WTC11 (cell line): Measurements from ENCODE around the gene VASH1. TPM values are rescaled to one million over a fixed set of nuclear protein-coding genes. Genes with fewer than 3 reads are reported as not detected.

Experiments used
- ATAC-seq: fragments of 200-7000 bp; cut with Tn5 transposase; 2 replicates; pipeline ENCODE4 v1.10.0; 2021; ENCODE audit warnings: mild to moderate bottlenecking, moderate library complexity
- CTCF ChIA-PET: fragments of 300-600 bp; sonication (Branson Sonifier 250); formaldehyde crosslinking; loops from one replicate; lab custom pipeline; 2021; ENCODE audit warnings: antibody characterized with exemption; lab: Charles Lee
- POLR2A ChIA-PET: fragments of 350-600 bp; sonication (Branson Sonifier 250); formaldehyde crosslinking; loops from one replicate; lab custom pipeline; 2021; ENCODE audit warnings: antibody characterized with exemption; lab: Charles Lee
- DNase-seq: peaks from one replicate; pipeline ENCODE4 v3.0.0; 2021; ENCODE audit warnings: low spot score
- H3K27ac Mint-ChIP-seq: 2 replicates; pipeline ENCODE4 v1.8.0; 2021; ENCODE audit warnings: mixed read lengths
- H3K27me3 Mint-ChIP-seq: 2 replicates; pipeline ENCODE4 v1.8.0; 2021; ENCODE audit warnings: low read depth, mild to moderate bottlenecking, moderate library complexity, mixed read lengths
- H3K36me3 Mint-ChIP-seq: 2 replicates; pipeline ENCODE4 v1.8.0; 2021; ENCODE audit warnings: mixed read lengths
- H3K4me1 Mint-ChIP-seq: 2 replicates; pipeline ENCODE4 v1.8.0; 2022; ENCODE audit warnings: mixed read lengths
- H3K4me3 Mint-ChIP-seq: 2 replicates; pipeline ENCODE4 v1.8.0; 2021; ENCODE audit warnings: mild to moderate bottlenecking, moderate library complexity, mixed read lengths
- H3K9me3 Mint-ChIP-seq: 2 replicates; pipeline ENCODE4 v1.8.0; 2021; ENCODE audit warnings: mixed read lengths
- AR ChIP-seq: fragments of 250-450 bp; sonication (Bioruptor Pico); IDR thresholded peaks from 2 replicates; pipeline ENCODE4 v1.9.0; 2021; ENCODE audit warnings: mild to moderate bottlenecking
- CDX4 ChIP-seq: fragments of 250-450 bp; sonication (Bioruptor Pico); IDR thresholded peaks from 2 replicates; pipeline ENCODE4 v1.9.0; 2021; ENCODE audit warnings: moderate library complexity, mild to moderate bottlenecking, inconsistent platforms, borderline replicate concordance
- E2F1 ChIP-seq: sonication (generic); formaldehyde crosslinking; IDR thresholded peaks from 2 replicates; pipeline ENCODE4 v1.8.0; 2022; ENCODE audit warnings: mild to moderate bottlenecking, missing genetic modification reagents
- E2F4 ChIP-seq: sonication (generic); formaldehyde crosslinking; IDR thresholded peaks from 2 replicates; pipeline ENCODE4 v1.8.1; 2022; ENCODE audit warnings: low read depth, mild to moderate bottlenecking, moderate library complexity, missing genetic modification reagents, borderline replicate concordance
- FOXP1 ChIP-seq: sonication (generic); formaldehyde crosslinking; IDR thresholded peaks from 2 replicates; pipeline ENCODE4 v1.8.0; 2022; ENCODE audit warnings: missing genetic modification reagents, mild to moderate bottlenecking, moderate library complexity, borderline replicate concordance
- GABPB1 ChIP-seq: sonication (generic); formaldehyde crosslinking; IDR thresholded peaks from 2 replicates; pipeline ENCODE4 v1.8.1; 2023; ENCODE audit warnings: mild to moderate bottlenecking, missing genetic modification reagents
- IRF2 ChIP-seq: sonication (generic); formaldehyde crosslinking; IDR thresholded peaks from 2 replicates; pipeline ENCODE4 v1.8.0; 2022; ENCODE audit warnings: low read depth, missing genetic modification reagents, borderline replicate concordance
- JUN ChIP-seq: sonication (generic); formaldehyde crosslinking; IDR thresholded peaks from 2 replicates; pipeline ENCODE4 v1.8.0; 2023; ENCODE audit warnings: mild to moderate bottlenecking, missing genetic modification reagents
- MAX ChIP-seq: sonication (generic); formaldehyde crosslinking; IDR thresholded peaks from 2 replicates; pipeline ENCODE4 v1.8.0; 2022; ENCODE audit warnings: mild to moderate bottlenecking, missing genetic modification reagents
- MLX ChIP-seq: sonication (generic); formaldehyde crosslinking; IDR thresholded peaks from 2 replicates; pipeline ENCODE4 v1.8.1; 2023; ENCODE audit warnings: mild to moderate bottlenecking, missing genetic modification reagents, moderate library complexity
- MYBL2 ChIP-seq: sonication (generic); formaldehyde crosslinking; IDR thresholded peaks from 2 replicates; pipeline ENCODE4 v1.8.1; 2023; ENCODE audit warnings: mild to moderate bottlenecking, moderate library complexity, missing genetic modification reagents
- PRDM15 ChIP-seq: sonication (generic); formaldehyde crosslinking; IDR thresholded peaks from 2 replicates; pipeline ENCODE4 v1.8.0; 2022; ENCODE audit warnings: missing genetic modification reagents
- RELA ChIP-seq: sonication (generic); formaldehyde crosslinking; IDR thresholded peaks from 2 replicates; pipeline ENCODE4 v1.8.1; 2022; ENCODE audit warnings: missing genetic modification reagents, mild to moderate bottlenecking, borderline replicate concordance
- SMAD3 ChIP-seq: sonication (generic); formaldehyde crosslinking; IDR thresholded peaks from 2 replicates; pipeline ENCODE4 v1.8.0; 2022; ENCODE audit warnings: missing genetic modification reagents, mild to moderate bottlenecking, borderline replicate concordance
- SOX15 ChIP-seq: fragments of 250-450 bp; sonication (Bioruptor Pico); IDR thresholded peaks from 2 replicates; pipeline ENCODE4 v1.9.0; 2021; ENCODE audit warnings: mild to moderate bottlenecking
- USF2 ChIP-seq: sonication (generic); formaldehyde crosslinking; IDR thresholded peaks from 2 replicates; pipeline ENCODE4 v1.8.1; 2023; ENCODE audit warnings: mild to moderate bottlenecking, missing genetic modification reagents, moderate library complexity
- ZBTB21 ChIP-seq: sonication (generic); formaldehyde crosslinking; IDR thresholded peaks from 2 replicates; pipeline ENCODE4 v1.8.1; 2023; ENCODE audit warnings: mild to moderate bottlenecking, missing genetic modification reagents, borderline replicate concordance
- ZNF219 ChIP-seq: sonication (generic); formaldehyde crosslinking; IDR thresholded peaks from 2 replicates; pipeline ENCODE4 v1.8.0; 2023; ENCODE audit warnings: missing genetic modification reagents, mild to moderate bottlenecking, borderline replicate concordance
- ZNF232 ChIP-seq: sonication (generic); formaldehyde crosslinking; IDR thresholded peaks from 2 replicates; pipeline ENCODE4 v1.8.0; 2022; ENCODE audit warnings: mild to moderate bottlenecking, missing genetic modification reagents
- ZNF425 ChIP-seq: fragments of 250-450 bp; sonication (Bioruptor Pico); conservative IDR thresholded peaks from 2 replicates; pipeline ENCODE4 v1.9.0; 2021; ENCODE audit warnings: mild to moderate bottlenecking
- total RNA-seq: library from RNA; stranded (reverse); gene quantifications from 3 replicates; pipeline ENCODE4 v1.2.3, GENCODE V29; 2021

VASH1 gene
- total RNA-seq, 1 experiment from 2014 or later: 7.2 TPM

GRCh38 chr14:76761136-76761959 is at the start of gene VASH1 (continued):
- peak; percentile 16; the same call in 1 of the 2 replicates for TF ChIP-seq PRDM15 (CRISPR knock-in tag)
- TF ChIP-seq ZBTB21 (CRISPR knock-in tag): 0 out of 2 replicates have a peak, but pooled peaks have one; percentile 0
- TF ChIP-seq MAX: no peak; the same call in 1 of the 2 replicates
- TF ChIP-seq USF2 (CRISPR knock-in tag): 0 out of 2 replicates have a peak, but pooled peaks have one; percentile 8
- no peak for TF ChIP-seq CDX4 (CRISPR knock-in tag)
- TF ChIP-seq FOXP1 (CRISPR knock-in tag): peak; percentile 60
- peak; percentile 26; the same call in 1 of the 2 replicates for TF ChIP-seq RELA (CRISPR knock-in tag)

- ChIA-PET POLR2A (no interaction called here), CTCF (interaction anchor here (0.7 to 8.8 kb wide), 2 partner anchors 71 to 74 kb away, joined by 5 to 124 read pairs; no protein-coding TSS in a partner anchor)
- Mint-ChIP-seq H3K27me3 (peaks cover 2% of the 10 kb centered on the region; the same call in 1 of the 2 replicates), H3K4me3 (no peak overlapping the region), H3K9me3 (peaks cover 10% of the 10 kb centered on the region; the same call in 1 of the 2 replicates), H3K4me1 (peaks cover 4% of the 10 kb centered on the region; the same call in 1 of the 2 replicates), H3K36me3 (no peaks in the 10 kb centered on the region), H3K27ac (no peak overlapping the region)
- no peak for ATAC-seq
- DNase-seq: no peak
- TF ChIP-seq ZNF425 (CRISPR knock-in tag) (no peak), E2F4 (CRISPR knock-in tag) (no peak), SMAD3 (CRISPR knock-in tag) (no peak), MLX (CRISPR knock-in tag) (no peak), SOX15 (CRISPR knock-in tag) (no peak), GABPB1 (CRISPR knock-in tag) (no peak), AR (CRISPR knock-in tag) (no peak), ZNF232 (CRISPR knock-in tag) (no peak), IRF2 (no peak), E2F1 (CRISPR knock-in tag) (no peak), MYBL2 (CRISPR knock-in tag) (no peak), JUN (CRISPR knock-in tag) (no peak), ZNF219 (no peak)
These were observed 48.1 kb upstream of the VASH1 start for GRCh38 chr14:76713121-76713520.
